PFSK-1 (cell line): ENCODE data around the gene SLC29A1.

Source experiments
- FOXP2 ChIP-seq: optimal IDR thresholded peaks from 2 replicates; pipeline ENCODE3; 2011; ENCODE audit warnings: borderline replicate concordance, control low read depth, inconsistent platforms; ENCODE audit not compliant: insufficient read depth; ENCODE audit errors: extremely low read length, extremely low read depth
- POLR2AphosphoS5 ChIP-seq: IDR thresholded peaks from 2 replicates; pipeline ENCODE4 v1.6.1; 2012; ENCODE audit warnings: low read depth, mild to moderate bottlenecking, control low read depth, low read length, moderate library complexity
- SIN3A ChIP-seq: IDR thresholded peaks from 2 replicates; pipeline ENCODE4 v1.6.1; 2012; ENCODE audit warnings: mild to moderate bottlenecking, low read length, moderate library complexity, borderline replicate concordance; ENCODE audit not compliant: insufficient read depth
- TAF1 ChIP-seq: IDR thresholded peaks from 2 replicates; pipeline ENCODE4 v1.6.1; 2012; ENCODE audit warnings: low read length, control low read depth, borderline replicate concordance; ENCODE audit not compliant: insufficient read depth
- TF ChIP-seq, protein P1 (sequence below), 2 experiments: IDR thresholded peaks; 2 replicates each; pipeline versions ENCODE4 v1.6.1 to v1.8.0; 2011 to 2012; ENCODE audit warnings: low read depth in 2 of 2, low read length in 2 of 2, control low read depth in 1 of 2, inconsistent platforms in 1 of 2, mild to moderate bottlenecking in 1 of 2, moderate library complexity in 1 of 2; ENCODE audit not compliant: insufficient read depth in 1 of 2

Gene SLC29A1

DNA sequence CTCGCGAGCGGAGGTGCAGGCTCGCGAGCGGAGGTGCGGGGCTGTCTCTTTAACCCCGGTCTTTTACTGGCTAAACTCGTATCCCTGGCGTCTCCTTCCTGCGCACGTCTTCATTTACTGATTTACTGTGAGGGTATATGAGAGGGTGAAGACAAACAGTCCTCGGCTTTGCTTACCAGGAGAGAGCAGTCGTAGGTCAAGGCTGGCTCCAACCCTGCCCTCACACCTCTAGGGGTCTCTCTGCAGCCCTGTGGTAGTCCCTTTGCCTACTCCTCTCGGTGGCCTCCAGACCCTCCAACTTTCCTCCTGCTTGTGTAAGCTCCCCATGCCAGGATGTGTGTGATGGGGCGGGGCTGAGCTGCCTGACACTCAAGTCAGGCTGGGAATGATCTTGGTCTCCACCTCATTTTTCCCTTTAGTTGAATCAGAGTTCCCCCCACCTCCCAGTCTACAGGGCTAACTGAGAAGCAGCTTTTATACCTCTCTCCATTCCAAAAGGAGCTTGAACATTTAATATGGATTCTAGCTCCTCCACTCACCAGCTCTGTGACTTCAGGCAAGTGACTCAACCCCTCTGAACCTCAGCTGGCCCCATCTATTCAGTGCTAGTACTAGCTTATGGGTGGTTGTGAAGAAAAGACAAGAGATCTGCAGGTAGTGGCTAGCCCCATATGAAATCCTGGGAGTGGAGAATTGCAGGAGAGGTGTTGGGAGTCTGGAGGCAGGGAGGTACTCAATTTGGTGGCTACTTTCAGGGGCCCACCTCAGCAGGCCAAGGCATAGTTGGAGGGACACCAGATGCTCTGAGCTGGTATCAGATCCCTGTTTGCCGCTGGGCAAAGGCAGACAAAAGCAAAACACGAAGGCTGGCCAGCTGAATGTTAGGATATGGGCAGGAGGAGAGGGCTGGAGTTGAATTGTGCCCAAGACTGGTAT lies 902 bp downstream of the SLC29A1 start:
- peak; percentile 48 for TF ChIP-seq FOXP2
- TF ChIP-seq POLR2AphosphoS5: peak; percentile 66
- TF ChIP-seq, protein P1, sequence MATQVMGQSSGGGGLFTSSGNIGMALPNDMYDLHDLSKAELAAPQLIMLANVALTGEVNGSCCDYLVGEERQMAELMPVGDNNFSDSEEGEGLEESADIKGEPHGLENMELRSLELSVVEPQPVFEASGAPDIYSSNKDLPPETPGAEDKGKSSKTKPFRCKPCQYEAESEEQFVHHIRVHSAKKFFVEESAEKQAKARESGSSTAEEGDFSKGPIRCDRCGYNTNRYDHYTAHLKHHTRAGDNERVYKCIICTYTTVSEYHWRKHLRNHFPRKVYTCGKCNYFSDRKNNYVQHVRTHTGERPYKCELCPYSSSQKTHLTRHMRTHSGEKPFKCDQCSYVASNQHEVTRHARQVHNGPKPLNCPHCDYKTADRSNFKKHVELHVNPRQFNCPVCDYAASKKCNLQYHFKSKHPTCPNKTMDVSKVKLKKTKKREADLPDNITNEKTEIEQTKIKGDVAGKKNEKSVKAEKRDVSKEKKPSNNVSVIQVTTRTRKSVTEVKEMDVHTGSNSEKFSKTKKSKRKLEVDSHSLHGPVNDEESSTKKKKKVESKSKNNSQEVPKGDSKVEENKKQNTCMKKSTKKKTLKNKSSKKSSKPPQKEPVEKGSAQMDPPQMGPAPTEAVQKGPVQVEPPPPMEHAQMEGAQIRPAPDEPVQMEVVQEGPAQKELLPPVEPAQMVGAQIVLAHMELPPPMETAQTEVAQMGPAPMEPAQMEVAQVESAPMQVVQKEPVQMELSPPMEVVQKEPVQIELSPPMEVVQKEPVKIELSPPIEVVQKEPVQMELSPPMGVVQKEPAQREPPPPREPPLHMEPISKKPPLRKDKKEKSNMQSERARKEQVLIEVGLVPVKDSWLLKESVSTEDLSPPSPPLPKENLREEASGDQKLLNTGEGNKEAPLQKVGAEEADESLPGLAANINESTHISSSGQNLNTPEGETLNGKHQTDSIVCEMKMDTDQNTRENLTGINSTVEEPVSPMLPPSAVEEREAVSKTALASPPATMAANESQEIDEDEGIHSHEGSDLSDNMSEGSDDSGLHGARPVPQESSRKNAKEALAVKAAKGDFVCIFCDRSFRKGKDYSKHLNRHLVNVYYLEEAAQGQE (IDR thresholded peaks at IDR 0.05; ENCODE audit: insufficient read depth in 1 of 2, low read depth in 2 of 2, low read length in 2 of 2): no peak
- TF ChIP-seq SIN3A: 0 out of 2 replicates have a peak, but pooled peaks have one; percentile 43
- TF ChIP-seq TAF1: peak; percentile 66; the same call in 1 of the 2 replicates

DNA sequence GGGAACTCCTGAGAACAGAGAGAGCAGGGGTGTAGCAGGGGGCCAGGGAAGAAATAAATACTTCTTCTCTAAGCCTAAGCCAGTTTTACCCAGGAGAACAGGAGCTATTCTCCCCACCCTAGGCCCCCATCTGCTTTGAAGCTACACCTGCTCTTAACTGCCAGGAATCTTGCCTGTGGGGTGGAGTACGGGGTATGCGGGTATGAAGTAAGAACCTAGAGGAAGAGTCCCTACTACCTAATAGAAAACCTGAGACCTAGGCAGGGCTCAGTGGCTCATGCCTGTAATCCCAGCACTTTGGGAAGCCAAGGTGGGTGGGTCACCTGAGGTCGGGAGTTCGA lies 1.5 kb downstream of the SLC29A1 start:
- TF ChIP-seq TAF1 (no peak), FOXP2 (no peak), POLR2AphosphoS5 (no peak), SIN3A (no peak)
- TF ChIP-seq, protein P1 (IDR thresholded peaks at IDR 0.05; ENCODE audit: insufficient read depth in 1 of 2, low read depth in 2 of 2, low read length in 2 of 2): no peak

DNA sequence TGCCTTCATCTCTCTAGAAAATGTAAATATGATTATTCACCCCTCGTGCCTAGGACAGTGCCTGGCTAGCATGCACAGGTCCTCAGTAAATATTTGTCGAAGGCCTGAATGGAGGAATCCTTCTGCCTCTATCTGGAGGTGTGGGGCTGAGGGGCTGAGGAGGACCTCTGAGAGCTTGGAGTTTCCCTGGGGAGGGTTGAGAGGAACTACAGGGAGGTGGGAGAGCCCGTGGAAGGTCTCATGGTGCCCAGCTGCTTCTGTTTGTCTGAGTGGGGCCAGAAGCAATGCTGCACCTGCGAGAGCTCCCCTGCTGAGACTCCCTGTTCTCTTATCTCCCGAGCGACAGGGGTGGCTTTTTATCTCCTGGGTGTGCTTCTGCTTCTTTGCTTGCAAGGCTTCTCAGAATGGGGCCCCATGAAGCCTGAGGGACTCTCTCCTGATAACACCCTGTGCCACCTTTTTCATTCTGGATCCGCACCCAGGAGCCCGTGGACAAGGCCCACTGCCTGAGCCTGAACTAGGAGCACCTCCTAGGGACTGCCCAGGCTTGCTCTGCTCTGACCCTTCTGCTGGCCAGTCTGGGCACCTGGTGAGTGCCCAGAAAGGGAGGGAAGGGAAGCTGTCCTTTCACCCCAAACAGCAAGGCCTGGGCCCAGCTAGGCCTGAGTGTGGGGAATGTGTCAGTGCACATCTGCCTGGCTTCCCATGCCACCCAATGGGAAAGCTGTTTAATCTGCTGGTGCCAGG lies 2.4 kb downstream of the SLC29A1 start:
- no peak for TF ChIP-seq SIN3A
- no peak for TF ChIP-seq FOXP2
- TF ChIP-seq POLR2AphosphoS5: no peak
- TF ChIP-seq, protein P1 (IDR thresholded peaks at IDR 0.05; ENCODE audit: insufficient read depth in 1 of 2, low read depth in 2 of 2, low read length in 2 of 2): no peak
- TF ChIP-seq TAF1: no peak

DNA sequence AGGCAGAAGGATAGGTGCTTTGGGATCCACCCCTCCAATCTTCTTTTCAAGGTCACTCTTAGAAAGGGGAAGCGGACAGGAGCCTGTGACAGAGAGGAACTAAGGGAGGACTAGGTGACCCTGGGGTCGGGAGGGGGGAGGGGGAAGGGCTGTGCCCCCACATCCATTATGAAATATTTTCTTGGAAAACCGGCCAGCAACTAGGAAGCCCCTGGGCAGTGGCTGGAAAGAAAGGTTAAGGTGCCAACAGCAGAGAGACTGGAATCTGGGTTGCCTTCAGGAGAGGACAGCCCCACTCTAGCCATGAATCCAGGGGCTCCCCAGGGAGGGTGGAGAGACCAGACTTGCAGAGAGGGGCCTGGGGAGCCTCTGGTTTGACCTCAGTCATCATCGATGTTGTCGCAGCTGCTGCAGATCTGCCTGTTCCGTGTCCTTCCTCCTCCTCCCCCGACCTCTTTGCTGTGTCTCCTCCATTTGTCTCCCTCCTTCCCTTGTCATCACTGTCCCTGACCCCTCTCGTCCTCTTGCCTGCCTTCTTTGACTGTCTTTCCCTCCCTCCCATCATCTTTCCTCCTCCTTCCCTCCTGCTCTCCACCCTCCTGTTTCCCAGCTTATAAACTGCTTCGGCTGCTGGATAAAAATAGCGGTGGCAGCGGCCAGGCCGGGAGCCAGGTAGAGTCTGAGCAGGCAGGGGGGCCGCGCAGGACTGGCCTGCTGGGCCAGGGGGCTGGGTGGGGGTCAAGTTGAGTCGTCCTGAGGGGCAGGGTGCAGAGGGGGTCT lies 3.2 kb downstream of the SLC29A1 start:
- TF ChIP-seq TAF1: no peak
- TF ChIP-seq, protein P1 (IDR thresholded peaks at IDR 0.05; ENCODE audit: insufficient read depth in 1 of 2, low read depth in 2 of 2, low read length in 2 of 2): no peak
- TF ChIP-seq POLR2AphosphoS5: no peak
